K562 (cell line): ENCODE results near the gene P3H4. TPM values are rescaled to one million over a fixed set of nuclear protein-coding genes. Genes with fewer than 3 reads are reported as not detected.

Source experiments
- ATAC-seq: fragments of 200-7000 bp; cut with Tn5 transposase; 3 replicates; pipeline ENCODE4 v1.9.1; 2020; ENCODE audit warnings: moderate library complexity
- BruUV-seq: library from RNA; stranded (reverse); fragments of 400-500 nt; replicated peaks from 2 replicates; lab custom pipeline; 2021; lab: Mats Ljungman, UMichigan
- CTCF ChIA-PET: fragments of 300-600 bp; formaldehyde crosslinking; extraction: SDS; loops from one replicate; lab custom pipeline; 2021; ENCODE audit warnings: low intra/inter-chr PET ratio; lab: Yijun Ruan, JAX
- POLR2A ChIA-PET: fragments of 300-600, 350-650 bp; sonication (Branson Sonifier 250); formaldehyde crosslinking; extraction: SDS; loops from one replicate; lab custom pipeline; 2021; ENCODE audit warnings: antibody characterized with exemption, inconsistent platforms; lab: Yijun Ruan, JAX
- DNase-seq, 4 experiments: peaks; one replicate each; pipeline versions ENCODE4 v3.0.0 to v3.0.0-alpha.2; 2011 to 2018; ENCODE audit warnings: low spot score in 3 of 4, mixed read lengths in 3 of 4; ENCODE audit errors: extremely low read depth in 1 of 4
- FAIRE-seq: peaks from 2 replicates; lab custom pipeline; 2011; peaks lifted over from hg19 to GRCh38; lab: Jason Lieb, UNC
- H2AFZ ChIP-seq: 2 replicates; pipeline ENCODE4 v1.6.0; 2011; ENCODE audit warnings: low read depth, low read length, control low read depth, inconsistent platforms
- H3K27ac ChIP-seq: fragments of 200-600 bp; 3 replicates; pipeline ENCODE4 v1.8.0; 2011; ENCODE audit warnings: low read depth, mild to moderate bottlenecking, control low read depth, inconsistent platforms, low read length, moderate library complexity, mixed read lengths; ENCODE audit errors: extremely low read depth
- H3K27me3 ChIP-seq, 2 experiments: fragments of 300-600 bp in 1 of 2; 2 replicates in 1 of 2; 3 replicates in 1 of 2; pipeline versions ENCODE4 v1.6.0 to v1.8.0; 2011; ENCODE audit warnings: inconsistent platforms in 2 of 2, low read length in 2 of 2, mild to moderate bottlenecking in 1 of 2, mixed read lengths in 1 of 2, moderate library complexity in 1 of 2; ENCODE audit not compliant: control insufficient read depth in 2 of 2, insufficient read depth in 2 of 2
- H3K36me3 ChIP-seq: fragments of 300-600 bp; 3 replicates; pipeline ENCODE4 v1.8.0; 2011; ENCODE audit warnings: mild to moderate bottlenecking, low read length, inconsistent platforms; ENCODE audit not compliant: control insufficient read depth, insufficient read depth
- H3K4me1 ChIP-seq, 2 experiments: fragments of 200-600 bp in 1 of 2; replicated peaks in 1 of 2; 2 replicates in 1 of 2; 3 replicates in 1 of 2; pipeline versions ENCODE4 v1.5.1 to v1.8.0; 2011; ENCODE audit warnings: inconsistent platforms in 2 of 2, low read length in 2 of 2, mild to moderate bottlenecking in 1 of 2, mixed read lengths in 1 of 2, moderate library complexity in 1 of 2; ENCODE audit not compliant: control insufficient read depth in 2 of 2, insufficient read depth in 2 of 2
- H3K4me2 ChIP-seq: 2 replicates; pipeline ENCODE4 v1.6.1; 2011; ENCODE audit warnings: low read length, control low read depth, inconsistent platforms, mixed read lengths; ENCODE audit not compliant: insufficient read depth
- H3K4me3 ChIP-seq: fragments of 200-600 bp; sonication (generic), shearing (Covaris generic); 2 replicates; pipeline ENCODE4 v1.5.1; 2016; ENCODE audit warnings: control low read depth, inconsistent platforms
- H3K79me2 ChIP-seq: fragments of 200-600 bp; 3 replicates; pipeline ENCODE4 v1.8.0; 2011; ENCODE audit warnings: low read length, inconsistent platforms; ENCODE audit not compliant: control insufficient read depth, insufficient read depth
- H3K9ac ChIP-seq, 2 experiments: 2 replicates each; pipeline versions ENCODE4 v1.6.0 to v1.6.1; 2011; ENCODE audit warnings: low read depth in 2 of 2, low read length in 2 of 2, control low read depth in 1 of 2, inconsistent platforms in 1 of 2, mild to moderate bottlenecking in 1 of 2, mixed read lengths in 1 of 2; ENCODE audit not compliant: insufficient read depth in 1 of 2
- H3K9me1 ChIP-seq: one replicate; pipeline ENCODE4 v1.6.0; 2011; ENCODE audit warnings: inconsistent platforms, mild to moderate bottlenecking, low read length, moderate library complexity; ENCODE audit not compliant: control insufficient read depth, insufficient read depth
- H3K9me3 ChIP-seq: replicated peaks from 2 replicates; pipeline ENCODE4 v1.5.1; 2011; ENCODE audit warnings: low read depth, low read length, inconsistent platforms; ENCODE audit not compliant: control insufficient read depth, insufficient read depth
- H4K20me1 ChIP-seq: replicated peaks from 2 replicates; pipeline ENCODE4 v1.6.1; 2011; ENCODE audit warnings: low read length, inconsistent platforms, mixed read lengths; ENCODE audit not compliant: control insufficient read depth, insufficient read depth
- BCL6 ChIP-seq: fragments of 250-450 bp; sonication (Bioruptor Pico); IDR thresholded peaks from 2 replicates; pipeline ENCODE4 v1.4.0; 2020
- GTF2F1 ChIP-seq: IDR thresholded peaks from 2 replicates; pipeline ENCODE4 v1.6.1; 2011; ENCODE audit warnings: low read depth, low read length, improper control_type of control experiment
- NEUROD1 ChIP-seq: fragments of 150-350 bp; IDR thresholded peaks from 2 replicates; pipeline ENCODE4 v1.6.1; 2014; ENCODE audit warnings: borderline replicate concordance, low read length, low read depth; ENCODE audit not compliant: partially characterized antibody
- REST ChIP-seq, 2 experiments: fragments of 450-650 bp; formaldehyde crosslinking in 1 of 2; IDR thresholded peaks; 2 replicates each; pipeline versions ENCODE4 v1.4.0 to v1.6.1; 2014 to 2020; ENCODE audit warnings: mild to moderate bottlenecking in 2 of 2, borderline replicate concordance in 1 of 2, low read depth in 1 of 2
- STAT5A ChIP-seq: IDR thresholded peaks from 2 replicates; pipeline ENCODE4 v1.6.1; 2012; ENCODE audit warnings: low read length, inconsistent platforms, borderline replicate concordance
- TOE1 ChIP-seq, 2 experiments: fragments of 450-650 bp in 1 of 2; sonication (generic) in 1 of 2; formaldehyde crosslinking in 1 of 2; IDR thresholded peaks; 2 replicates each; pipeline versions ENCODE4 v1.7.1 to v1.8.0; 2016 to 2022; ENCODE audit warnings: borderline replicate concordance in 2 of 2, mild to moderate bottlenecking in 2 of 2, antibody characterized with exemption in 1 of 2, inconsistent platforms in 1 of 2, low read depth in 1 of 2, missing genetic modification reagents in 1 of 2, moderate library complexity in 1 of 2
- ZNF24 ChIP-seq: fragments of 450-650 bp; IDR thresholded peaks from 2 replicates; pipeline ENCODE4 v1.6.1; 2016
- ZNF551 ChIP-seq: fragments of 250-450 bp; sonication (Bioruptor Pico); IDR thresholded peaks from 2 replicates; pipeline ENCODE4 v1.5.0; 2021; ENCODE audit warnings: mild to moderate bottlenecking, moderate library complexity
- WGBS: fragments of 100-300 bp; shearing (Covaris generic); methylation state at CpG from one replicate; pipeline ENCODE4 v1.1.6; 2016; ENCODE audit warnings: low coverage, mixed read lengths; ENCODE audit not compliant: insufficient coverage; ENCODE audit errors: missing lambda C conversion rate; 5-methylcytosine and 5-hydroxymethylcytosine counted together
- in situ Hi-C: fragments of 300-500 bp; cut with MboI; formaldehyde crosslinking; loops from 4 replicates; pipeline ENCODE4 v1.15.0; 2018; ENCODE audit warnings: inconsistent platforms, mixed read lengths
- intact Hi-C: fragments of 100-400 bp; cut with micrococcal nuclease; formaldehyde crosslinking; loops from 2 replicates; pipeline ENCODE4 v1.14.2; 2022
- polyA plus RNA-seq, 8 experiments: library from polyadenylated mRNA; depleted of rRNA in 4 of 8; stranded (reverse) in 5 of 8; unstranded in 3 of 8; fragments of >200 nt; fragmentation: Nextera tagmentation in 2 of 8; fragmentation: Illumina TruSeq in 1 of 8; extraction: Ambion mirVana in 2 of 8; extraction: Trizol in 1 of 8; gene quantifications; 2 replicates each; pipeline versions ENCODE4 v1.2.1 to v1.2.3, GENCODE V29; 2011 to 2014; ENCODE audit warnings: inconsistent platforms in 1 of 8, missing spikeins in 1 of 8
- total RNA-seq, 7 experiments: library from RNA; depleted of rRNA in 6 of 7; stranded (reverse); fragments of >200 nt in 6 of 7; fragmentation: Illumina TruSeq in 2 of 7; extraction: Trizol in 2 of 7; gene quantifications; 2 replicates each; pipeline versions ENCODE4 v1.2.1 to v1.2.3, GENCODE V29; 2011 to 2021; ENCODE audit warnings: low replicate concordance in 1 of 7

Gene P3H4
- total and polyA plus RNA-seq, 9 of the 15 experiments (the other 6 are each of a cell fraction or from before 2014, with no cell fraction given) = 0.10 to 3.7 (median 1.0) TPM

- Histone ChIP-seq H3K4me3 (no peak overlapping the region), H4K20me1 (no peaks in the 10 kb centered on the region), H3K4me1 (peaks cover 0 to 4% of the 10 kb centered on the region in 2 experiments; a peak in 2 of 5 replicates), H3K9me1 (no peaks in the 10 kb centered on the region), H3K9ac (no peak overlapping the region), H3K79me2 (no peaks in the 10 kb centered on the region), H3K27me3 (no peaks in the 10 kb centered on the region), H3K36me3 (peaks cover 86% of the 10 kb centered on the region), H3K27ac (no peak overlapping the region; the same call in 2 of the 3 replicates), H2AFZ (no peak overlapping the region), H3K4me2 (no peak overlapping the region), H3K9me3 (no peaks in the 10 kb centered on the region)
- intact Hi-C loops = no loop called here
- BruUV-seq = no TSS peak
- FAIRE-seq (no peak), ATAC-seq (no peak), DNase-seq (no peak)
- in situ Hi-C loops = no loop called here
- no peak for TF ChIP-seq BCL6 (CRISPR knock-in tag)
- no peak for TF ChIP-seq GTF2F1
- no peak for TF ChIP-seq NEUROD1
- no peak for TF ChIP-seq REST (IDR thresholded peaks at IDR 0.05; ENCODE audit: borderline replicate concordance)
- TF ChIP-seq REST (CRISPR knock-in tag; IDR thresholded peaks at IDR 0.05; ENCODE audit: low read depth) = no peak
- TF ChIP-seq STAT5A = no peak
- no peak for TF ChIP-seq ZNF24
- TF ChIP-seq TOE1 (IDR thresholded peaks at IDR 0.05; ENCODE audit: borderline replicate concordance) = no peak
- no peak for TF ChIP-seq TOE1 (CRISPR knock-in tag; IDR thresholded peaks at IDR 0.05; ENCODE audit: borderline replicate concordance, low read depth)
- no peak for TF ChIP-seq ZNF551
- POLR2A ChIA-PET = interaction anchor here (1.1 to 1.5 kb wide), 2 partner anchors 9 to 72 kb away, joined by 5 read pairs; partner anchors contain the start of gene EIF1
- CTCF ChIA-PET = no interaction called here
- WGBS = 93% methylated on average over 6 of the region's 6 CpGs
Observed at GRCh38 chr17:41760878-41761277, 50.9 kb downstream of the P3H4 start.
